Measurements from ENCODE around the gene IRF2. TPM values are rescaled to one million over a fixed set of nuclear protein-coding genes. Genes with fewer than 3 reads are reported as not detected.

The IRF2 gene
- total and polyA plus RNA-seq, 2 donors (not counting 1 experiment from before 2014, with no cell fraction given), result 67.8 to 68.2 TPM

- no peaks in the 10 kb centered on the region for H3K79me2 ChIP-seq (ENCODE audit: control insufficient read depth, insufficient read depth, low read length)
- no CpG with 5 or more reads among the region's 3 CpGs for WGBS (ENCODE audit: insufficient coverage)
- H2AFZ ChIP-seq (ENCODE audit: insufficient read depth, low read depth, low read length, poor library complexity, severe bottlenecking), result no peak overlapping the region
- H3K27me3 ChIP-seq (replicated peaks in 1 of 4; ENCODE audit: control extremely low read depth in 1 of 4, control insufficient read depth in 3 of 4, insufficient read depth in 4 of 4, low read length in 3 of 4), result no peaks in the 10 kb centered on the region
- H3K27ac ChIP-seq (ENCODE audit: low read length in 2 of 2), result no peak overlapping the region
- DNase-seq, result no peak
- TF ChIP-seq CTCF (IDR thresholded peaks at IDR 0.05) (no peak), EZH2 (IDR thresholded peaks at IDR 0.05; ENCODE audit: borderline replicate concordance, insufficient read depth, low read depth, low read length, poor library complexity, severe bottlenecking) (no peak)
- no peaks in the 10 kb centered on the region for H3K4me1 ChIP-seq (ENCODE audit: control insufficient read depth in 2 of 2, insufficient read depth in 2 of 2, low read length in 2 of 2)
- Mint-ChIP-seq H3K4me3 (no peak overlapping the region), H3K27me3 (no peaks in the 10 kb centered on the region), H3K9me3 (ENCODE audit: insufficient read depth) (peaks cover 8% of the 10 kb centered on the region), H3K27ac (no peak overlapping the region), H3K4me1 (peaks cover 1% of the 10 kb centered on the region)
- H3K4me3 ChIP-seq (ENCODE audit: control extremely low read depth in 1 of 5, extremely low read depth in 1 of 5, insufficient read depth in 1 of 5, low read depth in 2 of 5, low read length in 4 of 5), result no peak overlapping the region
- H3K4me2 ChIP-seq (replicated peaks; ENCODE audit: low read depth, low read length, poor library complexity, severe bottlenecking), result no peak overlapping the region
- intact Hi-C loops (cut with micrococcal nuclease), result no loop called here
- ChIA-PET POLR2A (interaction anchor here (0.6 kb wide), 1 partner anchor 8 kb away, joined by 3 read pairs; no protein-coding TSS in a partner anchor), CTCF (interaction anchor here (1.6 kb wide), 1 partner anchor 98 kb away, joined by 5 read pairs; no protein-coding TSS in a partner anchor)
- H3K9me3 ChIP-seq (ENCODE audit: control extremely low read depth in 1 of 3, control insufficient read depth in 2 of 3, insufficient read depth in 1 of 3, low read length in 2 of 3), result peaks cover 0 to 14% (median 5%) of the 10 kb centered on the region in 3 donors
- H3K36me3 ChIP-seq (replicated peaks in 1 of 2; ENCODE audit: control extremely low read depth in 1 of 2, control insufficient read depth in 1 of 2, extremely low read depth in 1 of 2, insufficient read depth in 2 of 2, low read length in 1 of 2), result no peaks in the 10 kb centered on the region
- ATAC-seq (ENCODE audit: low read depth), result no peak
- H3K9ac ChIP-seq (ENCODE audit: low read length), result no peak overlapping the region
- no peaks in the 10 kb centered on the region for H4K20me1 ChIP-seq (ENCODE audit: control insufficient read depth, insufficient read depth, low read length, poor library complexity, severe bottlenecking)
Observed at GRCh38 chr4:184361443-184361842, 112.9 kb downstream of the IRF2 start.

DNA sequence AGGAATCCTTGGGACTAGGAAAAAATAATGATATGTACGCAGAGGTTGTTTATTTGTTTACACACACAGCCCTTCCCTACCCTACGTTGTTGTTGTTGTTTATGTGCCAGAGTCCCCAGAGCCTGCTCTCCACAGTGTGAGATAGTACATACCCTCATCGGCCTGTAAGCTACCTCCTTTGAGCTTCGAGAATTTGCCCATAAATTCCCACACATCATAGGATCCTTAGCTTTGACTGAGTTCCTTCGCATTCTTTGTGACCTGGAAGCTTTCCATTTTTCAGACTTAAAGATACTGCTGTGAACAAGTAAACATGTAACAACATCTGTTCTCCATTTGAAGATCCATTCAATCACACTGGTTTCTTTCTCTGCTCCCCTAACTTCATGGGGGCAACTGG is 114.5 kb downstream of the IRF2 start:
- ChIA-PET CTCF (interaction anchor here (1.1 to 1.8 kb wide), 2 partner anchors 9 to 22 kb away, joined by 3 to 4 read pairs; no protein-coding TSS in a partner anchor), POLR2A (interaction anchor here (1.1 kb wide), 1 partner anchor 45 kb away, joined by 6 read pairs; no protein-coding TSS in a partner anchor)
- Histone ChIP-seq H3K4me2 (replicated peaks; ENCODE audit: low read depth, low read length, poor library complexity, severe bottlenecking) (no peak overlapping the region), H3K4me3 (ENCODE audit: control extremely low read depth in 1 of 5, extremely low read depth in 1 of 5, insufficient read depth in 1 of 5, low read depth in 2 of 5, low read length in 4 of 5) (no peak overlapping the region), H2AFZ (ENCODE audit: insufficient read depth, low read depth, low read length, poor library complexity, severe bottlenecking) (no peak overlapping the region), H3K4me1 (ENCODE audit: control insufficient read depth in 2 of 2, insufficient read depth in 2 of 2, low read length in 2 of 2) (peaks cover 6 to 8% of the 10 kb centered on the region in 2 donors), H4K20me1 (ENCODE audit: control insufficient read depth, insufficient read depth, low read length, poor library complexity, severe bottlenecking) (no peaks in the 10 kb centered on the region), H3K27ac (ENCODE audit: low read length in 2 of 2) (no peak overlapping the region), H3K79me2 (ENCODE audit: control insufficient read depth, insufficient read depth, low read length) (no peaks in the 10 kb centered on the region), H3K9me3 (ENCODE audit: control extremely low read depth in 1 of 3, control insufficient read depth in 2 of 3, insufficient read depth in 1 of 3, low read length in 2 of 3) (peaks cover 0 to 17% (median 5%) of the 10 kb centered on the region in 3 donors), H3K27me3 (replicated peaks in 1 of 4; ENCODE audit: control extremely low read depth in 1 of 4, control insufficient read depth in 3 of 4, insufficient read depth in 4 of 4, low read length in 3 of 4) (no peaks in the 10 kb centered on the region), H3K9ac (ENCODE audit: low read length) (no peak overlapping the region), H3K36me3 (replicated peaks in 1 of 2; ENCODE audit: control extremely low read depth in 1 of 2, control insufficient read depth in 1 of 2, extremely low read depth in 1 of 2, insufficient read depth in 2 of 2, low read length in 1 of 2) (no peaks in the 10 kb centered on the region)
- Mint-ChIP-seq H3K4me1 (peaks cover 12% of the 10 kb centered on the region), H3K27ac (no peak overlapping the region), H3K27me3 (no peaks in the 10 kb centered on the region), H3K4me3 (no peak overlapping the region), H3K9me3 (ENCODE audit: insufficient read depth) (peaks cover 8% of the 10 kb centered on the region)
- WGBS (ENCODE audit: insufficient coverage), result 100% methylated on average over 2 of the region's 5 CpGs
- ATAC-seq (ENCODE audit: low read depth) (no peak), DNase-seq (no peak)
- TF ChIP-seq EZH2 (IDR thresholded peaks at IDR 0.05; ENCODE audit: borderline replicate concordance, insufficient read depth, low read depth, low read length, poor library complexity, severe bottlenecking) (no peak), CTCF (IDR thresholded peaks at IDR 0.05) (no peak)
- intact Hi-C loops (cut with micrococcal nuclease), result no loop called here
